CD14-positive monocyte (primary cell): Measurements from ENCODE around the gene PPP2R2D. TPM values are rescaled to one million over a fixed set of nuclear protein-coding genes. Genes with fewer than 3 reads are reported as not detected.

Source experiments
- DNase-seq, 3 donors: peaks; one replicate each; pipeline ENCODE4 v3.0.0-alpha.2; 2011 to 2022
- H2AFZ ChIP-seq: 2 replicates; pipeline ENCODE4 v1.6.0; 2012; ENCODE audit warnings: mild to moderate bottlenecking, low read depth, low read length, inconsistent platforms; ENCODE audit not compliant: insufficient read depth, poor library complexity, severe bottlenecking
- H3K27ac ChIP-seq, 2 donors: 1 replicate in 1 of 2; 2 replicates in 1 of 2; pipeline ENCODE4 v1.5.1; 2012 to 2013; ENCODE audit warnings: low read length in 2 of 2, control low read depth in 1 of 2, inconsistent platforms in 1 of 2, low read depth in 1 of 2, mild to moderate bottlenecking in 1 of 2
- H3K27me3 ChIP-seq, 2 donors: one replicate each; pipeline versions ENCODE4 v1.6.0 to v1.6.1; 2011 to 2013; ENCODE audit warnings: low read length in 2 of 2; ENCODE audit not compliant: control insufficient read depth in 2 of 2, insufficient read depth in 2 of 2
- H3K36me3 ChIP-seq, 2 donors: replicated peaks in 1 of 2; 1 replicate in 1 of 2; 2 replicates in 1 of 2; pipeline versions ENCODE4 v1.5.1 to v1.6.1; 2012 to 2013; ENCODE audit warnings: low read length in 2 of 2, control low read depth in 1 of 2, inconsistent platforms in 1 of 2, mild to moderate bottlenecking in 1 of 2; ENCODE audit not compliant: insufficient read depth in 2 of 2, control insufficient read depth in 1 of 2
- H3K4me1 ChIP-seq, 2 donors: 1 replicate in 1 of 2; 2 replicates in 1 of 2; pipeline versions ENCODE4 v1.5.1 to v1.6.1; 2012 to 2013; ENCODE audit warnings: low read length in 2 of 2, control low read depth in 1 of 2, inconsistent platforms in 1 of 2, mild to moderate bottlenecking in 1 of 2, moderate library complexity in 1 of 2; ENCODE audit not compliant: insufficient read depth in 2 of 2, control insufficient read depth in 1 of 2
- H3K4me2 ChIP-seq: replicated peaks from 2 replicates; pipeline ENCODE3; 2012; ENCODE audit warnings: low read length, moderate library complexity, mild to moderate bottlenecking; ENCODE audit not compliant: poor library complexity, severe bottlenecking; ENCODE audit errors: extremely low read depth
- H3K4me3 ChIP-seq, 3 experiments: fragments of 200-600 bp in 1 of 3; sonication (generic) in 1 of 3; replicated peaks in 1 of 3; 1 replicate in 2 of 3; 2 replicates in 1 of 3; pipeline ENCODE4 v1.5.1; 2011 to 2013; ENCODE audit warnings: low read length in 3 of 3, mild to moderate bottlenecking in 3 of 3, control low read depth in 2 of 3, low read depth in 2 of 3, inconsistent platforms in 1 of 3, moderate library complexity in 1 of 3
- H3K79me2 ChIP-seq: 2 replicates; pipeline ENCODE4 v1.6.0; 2012; ENCODE audit warnings: mild to moderate bottlenecking, control low read depth, inconsistent platforms, low read length, moderate library complexity; ENCODE audit not compliant: insufficient read depth
- H3K9ac ChIP-seq: 2 replicates; pipeline ENCODE4 v1.6.0; 2017; ENCODE audit warnings: low read length, mild to moderate bottlenecking; ENCODE audit not compliant: insufficient read depth, poor library complexity, severe bottlenecking
- H3K9me3 ChIP-seq, 2 donors: replicated peaks in 1 of 2; 1 replicate in 1 of 2; 2 replicates in 1 of 2; pipeline versions ENCODE4 v1.5.1 to v1.6.1; 2012 to 2013; ENCODE audit warnings: low read length in 2 of 2, control low read depth in 1 of 2; ENCODE audit not compliant: control insufficient read depth in 1 of 2, insufficient read depth in 1 of 2
- H4K20me1 ChIP-seq: 2 replicates; pipeline ENCODE4 v1.6.0; 2012; ENCODE audit warnings: mild to moderate bottlenecking, low read length, control low read depth, moderate library complexity; ENCODE audit not compliant: insufficient read depth
- H3K27ac Mint-ChIP-seq, 7 donors: one replicate each; pipeline ENCODE4 v1.8.0; 2020; ENCODE audit warnings: mild to moderate bottlenecking in 7 of 7, mixed read lengths in 7 of 7, moderate library complexity in 6 of 7, inconsistent platforms in 2 of 7
- H3K27me3 Mint-ChIP-seq, 3 donors: one replicate each; pipeline ENCODE4 v1.8.0; 2021 to 2022; ENCODE audit warnings: low read depth in 3 of 3, mild to moderate bottlenecking in 3 of 3, mixed read lengths in 3 of 3, moderate library complexity in 3 of 3, inconsistent platforms in 1 of 3
- H3K36me3 Mint-ChIP-seq, 2 donors: one replicate each; pipeline ENCODE4 v1.8.0; 2020; ENCODE audit warnings: mixed read lengths in 2 of 2, inconsistent platforms in 1 of 2, mild to moderate bottlenecking in 1 of 2
- H3K4me1 Mint-ChIP-seq: one replicate; pipeline ENCODE4 v1.8.0; 2020; ENCODE audit warnings: mild to moderate bottlenecking, mixed read lengths
- H3K4me3 Mint-ChIP-seq, 2 donors: one replicate each; pipeline ENCODE4 v1.8.0; 2020; ENCODE audit warnings: mild to moderate bottlenecking in 2 of 2, mixed read lengths in 2 of 2, moderate library complexity in 1 of 2
- H3K9me3 Mint-ChIP-seq, 7 donors: one replicate each; pipeline ENCODE4 v1.8.0; 2020 to 2022; ENCODE audit warnings: mixed read lengths in 7 of 7, mild to moderate bottlenecking in 6 of 7, moderate library complexity in 6 of 7, inconsistent platforms in 2 of 7
- CTCF ChIP-seq: fragments of 200-600 bp; IDR thresholded peaks from one replicate; pipeline ENCODE4 v1.8.0; 2022; ENCODE audit warnings: antibody characterized with exemption, mild to moderate bottlenecking
- WGBS: methylation state at CpG from one replicate; pipeline ENCODE4 v1.1.5; 2013; ENCODE audit warnings: missing lambda C conversion rate; ENCODE audit not compliant: insufficient coverage; 5-methylcytosine and 5-hydroxymethylcytosine counted together
- intact Hi-C, 2 donors: fragments of 100-400 bp; cut with micrococcal nuclease; formaldehyde crosslinking; loops; one replicate each; pipeline versions ENCODE4 v1.15.0 to v1.15.1; 2023
- polyA plus RNA-seq, 3 donors: library from polyadenylated mRNA; depleted of rRNA in 1 of 3; unstranded in 2 of 3; stranded (reverse) in 1 of 3; fragments of 300-500 nt in 2 of 3; fragments of >200 nt in 1 of 3; fragmentation: Illumina TruSeq in 2 of 3; gene quantifications; 1 replicate in 2 of 3; 2 replicates in 1 of 3; pipeline ENCODE4 v1.2.3, GENCODE V29; 2012 to 2021

The PPP2R2D gene
- polyA plus RNA-seq, 3 donors: 12.8 to 23.5 (median 12.9) TPM

GRCh38 chr10:131888186-131888604 is 12.6 kb upstream of the PPP2R2D start:
- no peak for TF ChIP-seq CTCF
- peaks cover 2 to 14% (median 3%) of the 10 kb centered on the region in 3 donors for H3K27me3 Mint-ChIP-seq
- H3K9me3 ChIP-seq: no peaks in the 10 kb centered on the region
- no peak overlapping the region for H3K27ac Mint-ChIP-seq
- no peak for DNase-seq
- intact Hi-C loops: loop anchor here in 1 of 2 donors (5.0 kb wide), 1 partner anchor 134 kb away; no protein-coding TSS in a partner anchor
- H3K27me3 ChIP-seq: no peaks in the 10 kb centered on the region
- no peaks in the 10 kb centered on the region for H3K36me3 ChIP-seq
- no peak overlapping the region for H2AFZ ChIP-seq
- no peaks in the 10 kb centered on the region for H3K4me1 ChIP-seq
- no peak overlapping the region for H3K4me2 ChIP-seq
- no peak overlapping the region for H3K27ac ChIP-seq
- WGBS: 100% methylated on average over 2 of the region's 6 CpGs
- no peaks in the 10 kb centered on the region for H3K9me3 Mint-ChIP-seq
- no peak overlapping the region for H3K9ac ChIP-seq
- no peaks in the 10 kb centered on the region for H3K36me3 Mint-ChIP-seq
- H3K4me3 Mint-ChIP-seq: no peak overlapping the region
- H3K79me2 ChIP-seq: no peaks in the 10 kb centered on the region
- peaks cover 2% of the 10 kb centered on the region for H3K4me1 Mint-ChIP-seq
- no peaks in the 10 kb centered on the region for H4K20me1 ChIP-seq
- no peak overlapping the region for H3K4me3 ChIP-seq

- H3K79me2 ChIP-seq: no peaks in the 10 kb centered on the region
- H3K9ac ChIP-seq: no peak overlapping the region
- no peaks in the 10 kb centered on the region for H3K36me3 Mint-ChIP-seq
- intact Hi-C loops: loop anchor here in 1 of 2 donors (5.0 kb wide), 1 partner anchor 133 kb away; no protein-coding TSS in a partner anchor
- H3K27ac Mint-ChIP-seq: no peak overlapping the region
- H4K20me1 ChIP-seq: no peaks in the 10 kb centered on the region
- H3K4me2 ChIP-seq: no peak overlapping the region
- DNase-seq: no peak
- no peaks in the 10 kb centered on the region for H3K9me3 ChIP-seq
- no peak overlapping the region for H2AFZ ChIP-seq
- peaks cover 2 to 16% (median 4%) of the 10 kb centered on the region in 3 donors for H3K27me3 Mint-ChIP-seq
- no peaks in the 10 kb centered on the region for H3K9me3 Mint-ChIP-seq
- no peak overlapping the region for H3K4me3 ChIP-seq
- no peak overlapping the region for H3K4me3 Mint-ChIP-seq
- TF ChIP-seq CTCF: no peak
- no peaks in the 10 kb centered on the region for H3K4me1 ChIP-seq
- peaks cover 2% of the 10 kb centered on the region for H3K4me1 Mint-ChIP-seq
- 98% methylated on average over 9 of the region's 9 CpGs for WGBS
- no peaks in the 10 kb centered on the region for H3K36me3 ChIP-seq
- no peak overlapping the region for H3K27ac ChIP-seq
- H3K27me3 ChIP-seq: no peaks in the 10 kb centered on the region
Measured at GRCh38 chr10:131889755-131890154, 11.1 kb upstream of the PPP2R2D start.
